ENCODE data around the gene FAM131B.

FAM131B gene

GRCh38 chr7:143320620-143321019 lies 41.9 kb downstream of the FAM131B start:
- DNase-seq, result no peak

GRCh38 chr7:143318661-143319060 lies 43.9 kb downstream of the FAM131B start:
- DNase-seq, result no peak

- peak; percentile 18 for DNase-seq
These were observed 46.0 kb downstream of the FAM131B start for GRCh38 chr7:143316492-143316891.

GRCh38 chr7:143315776-143316175 lies 46.7 kb downstream of the FAM131B start, which contains the start of gene CLCN1:
CLCN1 (plus strand) TSS chr7:143316111; CDS start chr7:143316213, 102 bp downstream.
- no peak for DNase-seq

GRCh38 chr7:143314127-143314526 lies 48.4 kb downstream of the FAM131B start:
- DNase-seq, result no peak

- DNase-seq, result no peak
These were observed 53.9 kb downstream of the FAM131B start for GRCh38 chr7:143308632-143309031.

GRCh38 chr7:143305423-143306070 lies 57.0 kb downstream of the FAM131B start:
- peak; percentile 86 for DNase-seq

- no peak for DNase-seq
These were observed 57.6 kb downstream of the FAM131B start for GRCh38 chr7:143304938-143305337.

- no peak for DNase-seq
These were observed 58.8 kb downstream of the FAM131B start for GRCh38 chr7:143303733-143304132.
